Epithelial cell of umbilical artery (primary cell): ENCODE results near the gene PLXNC1. TPM values are rescaled to one million over a fixed set of nuclear protein-coding genes. Genes with fewer than 3 reads are reported as not detected.

ENCODE experiments used
- total RNA-seq: library from RNA; depleted of rRNA; stranded (reverse); fragments of >200 nt; gene quantifications from 2 replicates; pipeline ENCODE4 v1.2.3, GENCODE V29; 2014

The PLXNC1 gene
- 0.15 TPM in 1 of 2 replicates, not detected in the other for total RNA-seq

GRCh38 chr12:94147991-94148738, at the start of gene PLXNC1:
Gene PLXNC1, plus strand, starts transcription at chr12:94148577. Its CDS starts 395 bp downstream, at chr12:94148972.

